NCI-H82 treated with DMSO at 0.1 percent for 48 hours (cell line): ENCODE data around the gene MIA2.
"Not testable (repeated sequence)": the region's sequence is repeated elsewhere in the genome, so short reads cannot be mapped to it uniquely, and the experiment has no call there.

Source experiments
- DNase-seq: peaks from one replicate; lab custom pipeline; 2025; ENCODE audit not compliant: unreplicated experiment; lab: John Stamatoyannopoulos, UW

Gene MIA2

DNA sequence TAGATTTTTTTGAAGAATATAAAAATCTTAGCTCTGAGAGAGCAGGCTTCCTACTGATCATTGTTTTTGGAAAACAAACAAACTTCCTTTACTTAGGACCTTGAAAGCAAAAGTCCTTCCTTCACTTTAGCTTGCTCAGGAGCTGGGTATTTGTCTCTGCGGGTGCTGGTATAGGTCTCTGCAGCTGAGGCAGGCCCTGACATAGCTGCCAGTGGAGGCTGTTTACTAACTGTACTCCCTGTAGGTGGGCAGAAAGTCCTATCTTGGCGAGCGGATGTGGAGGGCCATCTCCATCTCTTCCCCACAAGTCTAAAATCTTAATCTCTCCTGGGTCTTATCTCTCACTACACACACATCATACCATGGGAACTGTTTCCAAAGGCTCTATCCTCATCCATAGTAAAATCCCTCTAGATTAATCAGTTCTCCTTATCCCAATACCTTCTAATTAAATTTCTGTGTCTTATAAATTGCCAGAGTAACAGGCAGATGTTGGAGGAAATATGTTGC is 4.1 kb upstream of the MIA2 start:
- no peak for DNase-seq

DNA sequence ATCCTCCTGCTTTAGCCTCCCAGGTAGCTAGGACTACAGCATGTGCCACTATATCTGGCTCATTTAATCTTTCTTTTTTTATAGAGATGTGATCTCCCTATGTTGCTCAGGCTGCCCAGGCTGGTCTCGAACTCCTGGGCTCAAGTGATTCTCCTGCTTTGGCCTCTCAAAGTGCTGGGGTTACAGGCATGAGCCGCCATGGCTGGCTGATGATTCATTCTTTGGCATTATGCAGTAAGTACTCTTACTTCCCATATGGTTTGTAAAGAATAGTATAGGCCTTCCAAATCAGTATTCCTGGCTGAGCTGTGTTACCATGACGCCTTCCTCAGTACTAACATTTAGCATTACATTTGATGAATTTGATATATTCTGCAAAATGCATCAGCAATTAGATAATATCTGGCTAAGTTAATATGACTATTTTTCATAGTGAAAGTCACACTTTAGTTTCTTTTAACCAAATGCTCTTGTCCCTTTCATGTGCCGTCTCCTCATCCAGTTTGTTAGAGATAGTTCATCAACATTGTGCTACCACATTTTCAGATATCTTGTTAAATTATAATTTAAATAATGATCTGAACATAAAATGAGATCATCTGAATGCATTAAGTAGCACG is 3.2 kb upstream of the MIA2 start:
- no peak for DNase-seq

GRCh38 chr14:39231751-39232553 is 1.8 kb upstream of the MIA2 start:
- DNase-seq: not testable (repeated sequence)

GRCh38 chr14:39232554-39233415 is 930 bp upstream of the MIA2 start:
- no peak for DNase-seq

- not testable (repeated sequence) for DNase-seq
Measured at GRCh38 chr14:39234986-39235385, 1.3 kb downstream of the MIA2 start.

GRCh38 chr14:39235466-39235865 is 1.8 kb downstream of the MIA2 start:
- not testable (repeated sequence) for DNase-seq

- no peak for DNase-seq
Measured at GRCh38 chr14:39240769-39241168, 7.1 kb downstream of the MIA2 start.

DNA sequence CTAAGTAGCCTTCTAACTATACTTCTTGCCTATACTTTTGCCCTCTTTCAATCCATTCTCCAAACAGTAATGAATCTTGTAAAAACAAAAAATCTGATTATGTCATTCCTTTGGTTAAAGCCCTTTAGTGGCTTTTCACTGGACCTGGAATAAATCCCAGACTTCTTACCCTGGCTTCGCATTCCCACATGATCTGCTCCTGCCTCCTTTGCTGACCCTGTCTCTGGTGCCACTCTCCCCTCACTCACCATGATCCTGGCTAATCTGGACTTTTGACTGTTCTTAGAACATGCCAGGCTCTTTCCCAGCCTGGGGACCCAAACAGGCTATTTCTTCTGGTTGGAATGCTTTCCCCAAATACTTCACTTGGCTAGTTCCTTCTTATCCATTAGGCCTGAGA is 7.9 kb downstream of the MIA2 start:
- DNase-seq: no peak

DNA sequence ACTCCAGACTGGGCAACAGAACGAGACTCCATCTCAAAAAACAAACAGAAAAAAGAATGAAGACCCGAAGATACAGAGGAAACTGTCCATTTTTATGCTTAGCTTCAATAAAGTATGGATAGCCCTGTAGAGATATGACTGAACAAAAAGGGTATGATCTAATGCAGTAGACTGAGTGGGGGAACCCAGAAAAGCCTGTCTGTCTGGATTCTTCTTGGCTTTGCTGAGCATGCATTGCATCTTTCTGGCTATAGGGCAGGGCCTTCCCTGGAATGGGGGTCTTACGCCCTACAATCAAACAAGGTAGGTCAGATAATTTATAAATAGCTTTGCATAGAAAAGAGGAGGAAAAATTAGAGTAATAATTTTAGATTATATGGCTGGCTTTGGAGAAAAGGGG is 10.1 kb downstream of the MIA2 start:
- DNase-seq: no peak

DNA sequence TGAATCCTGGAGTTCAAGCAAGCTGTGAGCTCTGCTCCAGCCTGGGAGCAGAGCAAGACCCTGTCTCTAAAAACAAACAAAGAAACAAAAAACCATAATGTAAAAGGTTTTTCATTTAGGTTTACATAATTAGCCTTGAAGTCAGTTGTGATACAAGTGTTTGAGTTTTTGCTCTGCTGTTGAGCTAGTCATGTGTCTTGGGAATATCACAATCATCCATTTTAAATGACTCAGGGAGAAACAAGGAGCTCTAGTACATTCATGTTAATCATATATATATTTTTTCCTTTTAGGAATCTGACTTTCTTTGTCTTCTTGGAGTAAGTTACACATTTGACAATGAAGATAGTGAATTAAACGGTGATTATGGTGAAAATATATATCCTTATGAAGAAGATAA is 12.9 kb downstream of the MIA2 start:
- no peak for DNase-seq

- no peak for DNase-seq
Measured at GRCh38 chr14:39247256-39247655, 13.5 kb downstream of the MIA2 start.

GRCh38 chr14:39251547-39251946 is 17.8 kb downstream of the MIA2 start:
- DNase-seq: no peak

- not testable (repeated sequence) for DNase-seq
Measured at GRCh38 chr14:39257388-39257787, 23.7 kb downstream of the MIA2 start.

DNA sequence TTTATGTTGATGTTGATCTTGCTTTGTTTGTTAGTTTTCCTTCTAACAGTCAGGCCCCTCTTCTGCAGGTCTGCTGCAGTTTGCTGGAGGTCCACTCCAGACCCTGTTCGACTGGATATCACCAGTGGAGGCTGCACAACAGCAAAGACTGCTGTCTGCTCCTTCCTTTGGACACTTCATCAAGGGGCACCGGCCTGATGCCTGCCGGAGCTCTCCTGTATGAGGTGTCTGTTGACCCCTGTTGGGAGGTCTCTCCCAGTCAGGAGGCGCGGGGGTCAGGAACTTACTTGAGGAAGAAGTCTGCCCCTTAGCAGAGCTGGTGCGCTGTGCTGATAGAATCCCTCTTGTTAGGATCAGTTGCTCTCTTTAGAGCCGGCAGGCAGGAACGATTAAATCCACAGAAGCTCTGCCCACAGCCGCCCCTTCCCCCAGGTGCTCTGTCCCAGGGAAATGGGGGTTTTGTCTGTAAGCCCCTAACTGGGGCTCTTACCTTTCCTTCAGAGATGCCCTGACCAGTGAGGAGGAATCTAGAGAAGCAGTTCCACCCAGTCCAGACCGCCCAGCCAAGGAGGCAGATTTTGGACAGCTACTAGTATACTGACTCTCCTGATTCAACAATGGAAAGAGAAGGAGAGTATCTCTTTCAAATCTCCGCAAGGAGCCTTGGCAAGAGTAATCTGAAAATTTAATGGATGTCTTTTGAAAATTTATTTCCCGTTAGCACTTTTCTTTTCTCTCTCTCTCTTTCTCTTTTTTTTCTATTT is 25.2 kb downstream of the MIA2 start:
- no peak for DNase-seq

- DNase-seq: not testable (repeated sequence)
Measured at GRCh38 chr14:39260161-39260560, 26.4 kb downstream of the MIA2 start.

GRCh38 chr14:39262214-39262613 is 28.5 kb downstream of the MIA2 start:
- DNase-seq: not testable (repeated sequence)

DNA sequence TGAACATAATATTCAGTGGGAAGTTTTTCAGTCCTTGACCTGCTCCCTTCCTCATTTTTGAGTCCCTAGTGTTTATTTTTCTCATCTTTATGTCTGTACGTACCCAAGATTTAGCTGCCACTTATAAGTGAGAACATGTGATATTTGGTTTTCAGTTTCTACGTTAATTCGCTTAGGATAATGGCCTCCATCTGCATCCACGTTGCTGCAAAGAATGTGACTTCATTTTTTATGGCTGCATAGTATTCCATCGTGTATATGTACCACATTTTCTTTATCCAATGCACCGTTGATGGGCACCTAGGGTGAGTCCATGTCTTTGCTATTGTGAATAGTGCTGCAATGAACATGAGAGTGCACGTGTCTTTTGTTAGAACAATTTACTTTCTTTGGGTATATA is 30.3 kb downstream of the MIA2 start:
- no peak for DNase-seq

DNA sequence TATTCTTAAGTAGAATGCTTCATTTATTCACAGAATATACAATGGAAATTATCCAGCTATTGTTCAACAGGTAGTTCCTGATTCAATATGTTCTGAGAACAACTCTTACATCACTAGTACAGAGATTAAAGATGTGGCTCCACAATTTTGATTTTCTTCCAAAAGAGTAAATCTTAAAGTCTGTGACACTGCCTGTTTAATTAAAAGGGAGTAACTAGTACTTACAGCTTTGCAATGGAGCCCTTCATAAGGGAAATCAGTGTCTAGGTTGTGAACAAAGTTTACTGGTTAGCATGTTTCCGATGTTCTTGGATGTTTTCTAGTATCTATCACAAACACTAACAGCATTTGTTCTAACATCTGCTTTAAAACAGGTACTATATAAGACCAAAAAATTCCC is 30.8 kb downstream of the MIA2 start:
- DNase-seq: no peak

DNA sequence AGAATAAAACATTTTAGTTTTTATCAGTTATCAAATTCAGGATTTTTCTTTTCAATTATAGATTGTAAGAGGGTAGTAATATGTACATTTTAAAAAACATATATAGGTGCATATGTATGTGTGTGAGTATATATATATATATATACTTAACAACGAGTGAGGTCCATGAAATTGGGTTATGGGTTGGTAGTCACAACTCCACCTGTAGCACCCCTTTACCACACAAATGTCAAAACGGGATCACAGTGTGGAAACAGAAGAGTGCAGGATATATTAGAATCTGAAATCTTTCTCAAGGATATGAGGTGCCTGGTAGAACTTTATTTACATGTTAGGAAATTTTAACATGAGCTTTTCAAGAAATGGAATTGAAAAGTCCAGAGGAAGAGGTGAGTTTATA is 31.3 kb downstream of the MIA2 start:
- DNase-seq: no peak

GRCh38 chr14:39265806-39266524 is 32.2 kb downstream of the MIA2 start:
- DNase-seq: no peak
